SK-N-SH (cell line): ENCODE measurements around the gene KCNQ5. TPM values are rescaled to one million over a fixed set of nuclear protein-coding genes. Genes with fewer than 3 reads are reported as not detected.

Source experiments
- CTCF ChIA-PET: fragments of 300-600, 350-600 bp; formaldehyde crosslinking; extraction: SDS; loops from one replicate; lab custom pipeline; 2021; lab: Yijun Ruan, JAX
- POLR2A ChIA-PET: fragments of 350-600 bp; sonication (Branson Sonifier 250); formaldehyde crosslinking; extraction: SDS; loops from one replicate; lab custom pipeline; 2020; ENCODE audit warnings: antibody characterized with exemption, inconsistent platforms; lab: Yijun Ruan, JAX
- DNase-seq: peaks from one replicate; pipeline ENCODE4 v3.0.0; 2012
- H2AFZ ChIP-seq: fragments of 200-600 bp; sonication (generic); 2 replicates; pipeline ENCODE4 v1.8.1; 2016; ENCODE audit warnings: antibody characterized with exemption, mild to moderate bottlenecking, low read depth
- H3F3A ChIP-seq: fragments of 200-600 bp; sonication (generic); replicated peaks from 2 replicates; pipeline ENCODE3; 2016; ENCODE audit warnings: antibody characterized with exemption, mild to moderate bottlenecking; ENCODE audit not compliant: insufficient read depth
- H3K27ac ChIP-seq, 2 experiments: fragments of 200-500 bp in 1 of 2; fragments of 200-600 bp in 1 of 2; sonication (Bioruptor generic) in 1 of 2; sonication (generic), shearing (Covaris generic) in 1 of 2; 2 replicates each; pipeline versions ENCODE4 v1.5.1 to v1.6.1; 2014 to 2016; ENCODE audit warnings: low read depth in 2 of 2, inconsistent platforms in 1 of 2, low read length in 1 of 2, mild to moderate bottlenecking in 1 of 2, mixed read lengths in 1 of 2
- H3K27me3 ChIP-seq: fragments of 200-600 bp; sonication (generic), shearing (Covaris generic); 2 replicates; pipeline ENCODE4 v1.6.1; 2016; ENCODE audit warnings: mixed run types; ENCODE audit not compliant: insufficient read depth
- H3K36me3 ChIP-seq, 2 experiments: fragments of 200-500 bp in 1 of 2; fragments of 200-600 bp in 1 of 2; sonication (Bioruptor generic) in 1 of 2; sonication (generic) in 1 of 2; replicated peaks in 1 of 2; 2 replicates each; pipeline versions ENCODE3 to v1.5.1; 2014 to 2016; ENCODE audit warnings: low read length in 1 of 2, mild to moderate bottlenecking in 1 of 2; ENCODE audit not compliant: insufficient read depth in 2 of 2, control insufficient read depth in 1 of 2
- H3K4me1 ChIP-seq, 2 experiments: fragments of 200-500 bp in 1 of 2; fragments of 200-600 bp in 1 of 2; sonication (Bioruptor generic) in 1 of 2; sonication (generic), shearing (Covaris generic) in 1 of 2; 2 replicates each; pipeline versions ENCODE4 v1.5.1 to v1.6.1; 2014 to 2016; ENCODE audit warnings: low read depth in 1 of 2, low read length in 1 of 2, mixed run types in 1 of 2; ENCODE audit not compliant: insufficient read depth in 2 of 2, control insufficient read depth in 1 of 2
- H3K4me2 ChIP-seq: fragments of 200-600 bp; sonication (generic), shearing (Covaris generic); 2 replicates; pipeline ENCODE4 v1.6.1; 2017; ENCODE audit warnings: mixed run types
- H3K4me3 ChIP-seq, 2 experiments: fragments of 200-500 bp in 1 of 2; fragments of 200-600 bp in 1 of 2; sonication (Bioruptor generic) in 1 of 2; sonication (generic), shearing (Covaris generic) in 1 of 2; 2 replicates each; pipeline versions ENCODE4 v1.5.1 to v1.8.1; 2014 to 2016; ENCODE audit warnings: low read depth in 2 of 2, inconsistent platforms in 1 of 2, low read length in 1 of 2, mild to moderate bottlenecking in 1 of 2, mixed read lengths in 1 of 2, moderate library complexity in 1 of 2
- H3K79me2 ChIP-seq: fragments of 200-600 bp; sonication (generic); 2 replicates; pipeline ENCODE4 v1.8.1; 2017; ENCODE audit warnings: mild to moderate bottlenecking; ENCODE audit not compliant: insufficient read depth
- H3K9ac ChIP-seq: fragments of 200-600 bp; sonication (generic); 2 replicates; pipeline ENCODE4 v1.6.1; 2017; ENCODE audit warnings: mixed run types
- H3K9me2 ChIP-seq: fragments of 200-600 bp; sonication (generic); 2 replicates; pipeline ENCODE4 v1.6.1; 2017; ENCODE audit warnings: mixed run types
- H3K9me3 ChIP-seq: fragments of 200-600 bp; sonication (generic); 2 replicates; pipeline ENCODE4 v1.6.1; 2017; ENCODE audit warnings: mixed run types, mild to moderate bottlenecking, moderate library complexity
- H4K20me1 ChIP-seq: fragments of 200-600 bp; sonication (generic); 2 replicates; pipeline ENCODE4 v1.6.1; 2017; ENCODE audit warnings: mild to moderate bottlenecking, mixed run types; ENCODE audit not compliant: insufficient read depth
- ELF1 ChIP-seq: IDR thresholded peaks from 2 replicates; pipeline ENCODE4 v1.4.0; 2012
- EP300 ChIP-seq, 2 experiments: IDR thresholded peaks; 2 replicates each; pipeline versions ENCODE4 v1.4.0 to v1.6.1; 2012; ENCODE audit warnings: borderline replicate concordance in 1 of 2, low read depth in 1 of 2, low read length in 1 of 2
- FOSL2 ChIP-seq: IDR thresholded peaks from 2 replicates; pipeline ENCODE4 v1.4.0; 2012; ENCODE audit warnings: low read depth, mild to moderate bottlenecking, moderate library complexity, borderline replicate concordance
- GABPA ChIP-seq: IDR thresholded peaks from 2 replicates; pipeline ENCODE4 v1.4.0; 2012; ENCODE audit warnings: low read depth, mild to moderate bottlenecking
- GATA2 ChIP-seq: sonication (generic); formaldehyde crosslinking; IDR thresholded peaks from 2 replicates; pipeline ENCODE4 v1.5.0; 2020; ENCODE audit warnings: mild to moderate bottlenecking, missing genetic modification reagents
- JUND ChIP-seq: IDR thresholded peaks from 2 replicates; pipeline ENCODE4 v1.4.0; 2012
- MAX ChIP-seq: IDR thresholded peaks from 2 replicates; pipeline ENCODE4 v1.4.0; 2012; ENCODE audit warnings: low read depth
- MXI1 ChIP-seq: IDR thresholded peaks from 2 replicates; pipeline ENCODE4 v1.6.1; 2012; ENCODE audit warnings: mild to moderate bottlenecking, low read depth, low read length, improper control_type of control experiment
- POLR2AphosphoS5 ChIP-seq: IDR thresholded peaks from 2 replicates; pipeline ENCODE4 v1.6.1; 2012; ENCODE audit warnings: low read depth, low read length
- RFX5 ChIP-seq: IDR thresholded peaks from 2 replicates; pipeline ENCODE4 v1.6.1; 2012; ENCODE audit warnings: mild to moderate bottlenecking, improper control_type of control experiment, low read length
- RXRA ChIP-seq: IDR thresholded peaks from 2 replicates; pipeline ENCODE4 v1.4.0; 2012; ENCODE audit warnings: low read depth, mild to moderate bottlenecking, borderline replicate concordance
- SIN3A ChIP-seq: IDR thresholded peaks from 2 replicates; pipeline ENCODE4 v1.6.1; 2012; ENCODE audit warnings: low read depth, mild to moderate bottlenecking, low read length, moderate library complexity, borderline replicate concordance
- SMC3 ChIP-seq: IDR thresholded peaks from 2 replicates; pipeline ENCODE4 v1.6.1; 2012; ENCODE audit warnings: low read depth, low read length, improper control_type of control experiment
- TCF12 ChIP-seq: IDR thresholded peaks from 2 replicates; pipeline ENCODE4 v1.4.0; 2012
- TEAD4 ChIP-seq: IDR thresholded peaks from 2 replicates; pipeline ENCODE4 v1.4.0; 2012; ENCODE audit warnings: mild to moderate bottlenecking, borderline replicate concordance; ENCODE audit not compliant: insufficient read depth
- YY1 ChIP-seq: IDR thresholded peaks from 2 replicates; pipeline ENCODE4 v1.4.0; 2012; ENCODE audit warnings: low read depth, mild to moderate bottlenecking
- WGBS: methylation state at CpG from one replicate; pipeline ENCODE4 v1.1.6; 2017; ENCODE audit warnings: low lambda C conversion rate; 5-methylcytosine and 5-hydroxymethylcytosine counted together
- polyA plus RNA-seq, 3 experiments: library from polyadenylated mRNA; depleted of rRNA; stranded (reverse); fragments of >200 nt; gene quantifications; 2 replicates each; pipeline ENCODE4 v1.2.3, GENCODE V29; 2012
- TF ChIP-seq, protein P1 (sequence below): fragments of 200-600 bp; sonication (generic); IDR thresholded peaks from 2 replicates; pipeline ENCODE4 v1.6.1; 2017; ENCODE audit warnings: antibody characterized with exemption, mild to moderate bottlenecking, moderate library complexity

The KCNQ5 gene
- polyA plus RNA-seq, 1 of the 3 experiments (the other 2 are of a cell fraction): 3.2 TPM

- DNase-seq: no peak
- no peaks in the 10 kb centered on the region; the same call in 1 of the 2 replicates for H3K79me2 ChIP-seq
- no peaks in the 10 kb centered on the region for H4K20me1 ChIP-seq
- no peak overlapping the region for H3K4me3 ChIP-seq
- H3K9me2 ChIP-seq: no peaks in the 10 kb centered on the region
- H3F3A ChIP-seq: no peaks in the 10 kb centered on the region
- H3K27me3 ChIP-seq: no peaks in the 10 kb centered on the region
- H3K4me1 ChIP-seq: peaks cover 0 to 9% of the 10 kb centered on the region in 2 experiments; a peak in 1 of 4 replicates
- 89% methylated on average over 2 of the region's 2 CpGs for WGBS
- no peak for TF ChIP-seq RXRA
- TF ChIP-seq MXI1: no peak
- peak; percentile 76; the same call in 1 of the 2 replicates for TF ChIP-seq FOSL2
- TF ChIP-seq JUND: peak; percentile 52
- TF ChIP-seq GABPA: no peak
- peak in 1 of 2 experiments; percentile 29; a peak in 1 of 4 replicates for TF ChIP-seq EP300 (IDR thresholded peaks at IDR 0.05; ENCODE audit: borderline replicate concordance in 1 of 2, low read depth in 1 of 2, low read length in 1 of 2)
- TF ChIP-seq TCF12: peak; percentile 25; the same call in 1 of the 2 replicates
- no peak for TF ChIP-seq SIN3A
- H3K4me2 ChIP-seq: no peak overlapping the region
- H3K36me3 ChIP-seq: peaks cover 0 to 9% of the 10 kb centered on the region in 2 experiments
- no peak overlapping the region for H3K9ac ChIP-seq
- no peak overlapping the region for H3K27ac ChIP-seq
- ChIA-PET CTCF (no interaction called here), POLR2A (no interaction called here)
- no peak overlapping the region for H2AFZ ChIP-seq
- H3K9me3 ChIP-seq: 0 out of 2 replicates have a peak, but pooled peaks cover 2% of the 10 kb centered on the region
These were observed 410.7 kb downstream of the KCNQ5 start for GRCh38 chr6:73032586-73032985.

- no peaks in the 10 kb centered on the region for H4K20me1 ChIP-seq
- H3K4me2 ChIP-seq: no peak overlapping the region
- peaks cover 0 to 27% of the 10 kb centered on the region in 2 experiments for H3K36me3 ChIP-seq
- ChIA-PET POLR2A (no interaction called here), CTCF (no interaction called here)
- H3K9ac ChIP-seq: no peak overlapping the region
- no peaks in the 10 kb centered on the region for H3K27me3 ChIP-seq
- TF ChIP-seq, protein P1, sequence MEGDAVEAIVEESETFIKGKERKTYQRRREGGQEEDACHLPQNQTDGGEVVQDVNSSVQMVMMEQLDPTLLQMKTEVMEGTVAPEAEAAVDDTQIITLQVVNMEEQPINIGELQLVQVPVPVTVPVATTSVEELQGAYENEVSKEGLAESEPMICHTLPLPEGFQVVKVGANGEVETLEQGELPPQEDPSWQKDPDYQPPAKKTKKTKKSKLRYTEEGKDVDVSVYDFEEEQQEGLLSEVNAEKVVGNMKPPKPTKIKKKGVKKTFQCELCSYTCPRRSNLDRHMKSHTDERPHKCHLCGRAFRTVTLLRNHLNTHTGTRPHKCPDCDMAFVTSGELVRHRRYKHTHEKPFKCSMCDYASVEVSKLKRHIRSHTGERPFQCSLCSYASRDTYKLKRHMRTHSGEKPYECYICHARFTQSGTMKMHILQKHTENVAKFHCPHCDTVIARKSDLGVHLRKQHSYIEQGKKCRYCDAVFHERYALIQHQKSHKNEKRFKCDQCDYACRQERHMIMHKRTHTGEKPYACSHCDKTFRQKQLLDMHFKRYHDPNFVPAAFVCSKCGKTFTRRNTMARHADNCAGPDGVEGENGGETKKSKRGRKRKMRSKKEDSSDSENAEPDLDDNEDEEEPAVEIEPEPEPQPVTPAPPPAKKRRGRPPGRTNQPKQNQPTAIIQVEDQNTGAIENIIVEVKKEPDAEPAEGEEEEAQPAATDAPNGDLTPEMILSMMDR: no peak
- TF ChIP-seq MAX (no peak), ELF1 (no peak), RFX5 (no peak), JUND (no peak), SIN3A (no peak), POLR2AphosphoS5 (no peak), YY1 (no peak), RXRA (no peak), SMC3 (no peak), GATA2 (CRISPR knock-in tag) (no peak), FOSL2 (no peak), TEAD4 (no peak)
- TF ChIP-seq, all 33 proteins: peak for 0
- Histone ChIP-seq H3K4me3 (no peak overlapping the region), H3K9me3 (peaks cover 30% of the 10 kb centered on the region), H3K4me1 (no peaks in the 10 kb centered on the region), H3K79me2 (peaks cover 8% of the 10 kb centered on the region), H3K9me2 (no peaks in the 10 kb centered on the region), H3K27ac (no peak overlapping the region), H3F3A (no peaks in the 10 kb centered on the region), H2AFZ (no peak overlapping the region)
- 83% methylated on average over 4 of the region's 4 CpGs for WGBS
- DNase-seq: no peak
These were observed 414.8 kb downstream of the KCNQ5 start for GRCh38 chr6:73036689-73037088.
